HG03342 (cell line): ENCODE data around the gene ADAT2.
A peak's percentile ranks its signal among the peaks of the same experiment; 100 is the strongest.

Source experiments
- ATAC-seq: cut with Tn5 transposase; IDR thresholded peaks from one replicate; pipeline ENCODE4 v1.9.1; 2021; ENCODE audit warnings: mild to moderate bottlenecking, moderate library complexity; ENCODE audit not compliant: unreplicated experiment

The ADAT2 gene

DNA sequence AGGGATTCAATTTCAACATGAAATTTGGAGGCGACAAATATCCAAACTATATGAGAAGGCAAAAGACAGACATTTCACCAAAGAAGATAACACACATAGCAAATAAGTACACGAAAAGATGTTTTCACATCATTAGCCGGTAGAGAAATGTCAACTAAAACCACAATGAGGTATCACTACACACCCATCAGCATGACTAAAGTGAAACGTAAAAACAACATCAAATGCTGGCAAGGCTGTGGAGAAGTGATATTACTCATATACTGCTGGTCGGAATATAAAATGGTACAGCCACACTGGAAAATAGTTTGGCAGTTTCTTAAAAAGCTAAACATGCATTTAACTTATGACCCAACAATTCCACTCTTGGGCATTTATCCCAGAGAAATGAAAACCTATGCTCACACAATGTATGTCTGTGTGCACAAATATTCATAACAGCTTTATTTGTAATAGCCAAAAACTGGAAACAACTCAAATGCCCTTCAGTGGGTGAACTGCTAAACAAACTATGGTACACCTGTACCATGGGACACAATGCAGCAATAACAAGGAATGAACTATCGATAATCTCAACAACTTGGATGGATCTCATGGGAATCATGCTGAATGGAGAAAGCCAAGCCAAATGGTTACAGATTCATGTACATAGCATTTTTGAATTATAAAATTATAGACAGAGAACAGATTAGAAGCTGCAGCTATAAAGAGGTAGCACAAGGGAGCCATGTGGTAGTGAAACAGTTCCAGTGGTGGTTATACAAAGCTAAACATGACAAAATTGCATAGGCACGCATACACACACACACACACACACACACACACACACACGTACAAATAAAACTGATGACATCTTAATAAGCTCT, 8.6 kb downstream of the ADAT2 start:
- no peak for ATAC-seq

DNA sequence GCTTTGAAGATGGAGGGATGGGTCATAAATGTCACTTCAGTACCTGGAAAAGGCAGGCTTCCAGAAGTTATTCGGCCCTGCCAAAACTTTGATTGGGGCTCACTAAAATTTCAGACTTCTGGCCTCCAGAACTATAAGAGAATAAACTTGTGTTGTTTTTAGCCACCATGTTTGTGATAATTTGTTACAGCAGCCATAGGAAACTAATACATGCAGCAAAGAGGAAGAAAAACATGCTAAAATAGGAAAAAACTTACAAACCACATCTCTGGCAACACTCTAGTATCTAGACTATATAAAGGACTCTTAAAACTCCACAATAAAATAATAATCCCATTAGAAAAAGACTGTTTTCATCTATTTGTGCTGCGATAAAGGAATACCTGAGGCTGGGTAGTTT, 9.5 kb downstream of the ADAT2 start:
- ATAC-seq: no peak

- no peak for ATAC-seq
Observed at GRCh38 chr6:143432588-143432987, 17.9 kb downstream of the ADAT2 start.

DNA sequence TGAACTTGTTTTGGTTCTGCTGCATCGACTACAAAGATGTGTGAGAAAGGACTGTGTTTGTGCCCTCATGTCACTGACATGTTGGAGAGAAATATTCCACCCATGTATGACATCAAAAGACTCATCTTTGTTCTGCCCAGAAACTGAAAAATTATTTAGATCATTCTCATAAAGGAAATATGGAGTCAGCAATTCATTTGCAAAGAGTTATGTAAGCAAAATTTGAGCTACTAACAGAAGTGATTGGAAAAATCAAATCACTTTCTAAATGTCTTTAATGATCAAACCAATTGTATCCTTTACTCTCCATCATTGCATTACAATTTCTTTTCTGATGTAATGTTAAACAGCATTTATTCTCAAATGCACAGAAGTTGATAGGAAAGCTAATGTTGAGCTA, 19.3 kb downstream of the ADAT2 start:
- no peak for ATAC-seq

- no peak for ATAC-seq
Observed at GRCh38 chr6:143429970-143430369, 20.5 kb downstream of the ADAT2 start.

GRCh38 chr6:143427109-143427817, 23.2 kb downstream of the ADAT2 start:
- peak; percentile 100 for ATAC-seq

GRCh38 chr6:143426026-143426425, 24.5 kb downstream of the ADAT2 start:
- ATAC-seq: no peak

DNA sequence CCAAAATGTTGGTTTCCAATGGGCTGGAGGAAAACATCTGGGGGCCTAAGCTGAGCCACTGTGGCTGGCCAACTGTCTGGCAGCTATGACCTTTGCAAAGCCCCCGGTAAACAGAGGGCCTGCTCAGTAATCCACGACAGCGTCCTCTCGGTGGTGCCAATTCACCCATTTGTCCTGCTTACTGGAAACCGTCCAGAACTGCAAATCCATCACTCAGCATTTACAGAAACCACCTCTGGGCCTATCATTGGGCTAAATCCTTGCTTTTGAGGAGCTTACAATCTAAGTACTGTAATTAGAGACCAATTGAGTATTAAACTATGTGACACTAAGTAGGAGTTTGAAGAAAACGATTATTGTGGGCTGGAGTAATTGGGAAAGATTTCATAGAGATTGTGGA, 31.0 kb downstream of the ADAT2 start:
- ATAC-seq: no peak

- ATAC-seq: no peak
Observed at GRCh38 chr6:143414769-143415168, 35.7 kb downstream of the ADAT2 start.

DNA sequence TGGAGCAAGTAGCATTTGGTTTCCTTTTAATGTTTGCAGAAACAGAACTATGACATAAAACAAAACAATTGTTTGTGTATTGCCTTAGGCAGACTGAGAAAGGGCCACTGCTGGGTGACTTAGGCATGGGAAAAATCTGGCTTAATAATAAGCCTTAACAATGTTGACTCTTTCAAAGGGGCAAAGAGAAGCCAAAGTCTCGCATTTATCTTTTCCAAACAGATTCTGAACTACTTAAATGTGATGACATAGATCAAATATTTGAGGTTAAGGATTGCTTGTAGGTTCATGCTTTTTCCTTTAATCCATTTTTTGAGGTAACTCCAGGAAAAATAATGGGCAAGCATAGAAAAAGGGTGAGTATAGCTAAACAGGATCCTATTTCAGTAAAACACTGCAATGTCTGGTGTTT, 39.6 kb downstream of the ADAT2 start:
- no peak for ATAC-seq

- ATAC-seq: no peak
Observed at GRCh38 chr6:143408787-143409162, 41.7 kb downstream of the ADAT2 start.

DNA sequence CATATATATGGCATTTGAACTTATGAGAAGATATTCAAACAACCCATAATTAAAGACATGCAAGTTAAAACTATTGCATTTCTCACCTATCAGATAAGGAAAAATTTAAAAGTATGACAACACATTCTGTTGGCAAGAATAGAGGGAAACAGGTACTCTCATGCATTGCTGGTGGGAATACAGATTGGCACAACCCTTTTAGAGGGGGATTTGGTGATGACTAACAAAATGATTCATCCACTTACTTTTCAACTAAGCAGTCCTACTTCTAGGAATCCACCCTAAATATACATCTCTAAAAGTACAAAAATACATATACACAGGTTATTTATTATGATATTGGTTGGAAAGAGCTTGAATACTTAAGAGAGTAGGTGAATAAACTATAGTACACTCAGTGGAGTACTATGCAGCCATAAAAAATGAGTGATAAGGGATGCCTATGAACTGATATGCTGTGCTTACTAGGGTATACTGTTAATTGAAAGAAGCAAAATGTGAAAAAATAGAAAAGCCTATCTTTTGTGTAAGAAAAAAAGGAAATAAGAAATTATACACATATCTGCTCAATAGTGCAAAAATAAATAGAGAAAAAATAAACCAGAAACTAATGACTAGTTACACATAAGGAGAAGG, 42.2 kb downstream of the ADAT2 start:
- no peak for ATAC-seq

GRCh38 chr6:143406673-143407072, 43.8 kb downstream of the ADAT2 start:
- ATAC-seq: no peak

DNA sequence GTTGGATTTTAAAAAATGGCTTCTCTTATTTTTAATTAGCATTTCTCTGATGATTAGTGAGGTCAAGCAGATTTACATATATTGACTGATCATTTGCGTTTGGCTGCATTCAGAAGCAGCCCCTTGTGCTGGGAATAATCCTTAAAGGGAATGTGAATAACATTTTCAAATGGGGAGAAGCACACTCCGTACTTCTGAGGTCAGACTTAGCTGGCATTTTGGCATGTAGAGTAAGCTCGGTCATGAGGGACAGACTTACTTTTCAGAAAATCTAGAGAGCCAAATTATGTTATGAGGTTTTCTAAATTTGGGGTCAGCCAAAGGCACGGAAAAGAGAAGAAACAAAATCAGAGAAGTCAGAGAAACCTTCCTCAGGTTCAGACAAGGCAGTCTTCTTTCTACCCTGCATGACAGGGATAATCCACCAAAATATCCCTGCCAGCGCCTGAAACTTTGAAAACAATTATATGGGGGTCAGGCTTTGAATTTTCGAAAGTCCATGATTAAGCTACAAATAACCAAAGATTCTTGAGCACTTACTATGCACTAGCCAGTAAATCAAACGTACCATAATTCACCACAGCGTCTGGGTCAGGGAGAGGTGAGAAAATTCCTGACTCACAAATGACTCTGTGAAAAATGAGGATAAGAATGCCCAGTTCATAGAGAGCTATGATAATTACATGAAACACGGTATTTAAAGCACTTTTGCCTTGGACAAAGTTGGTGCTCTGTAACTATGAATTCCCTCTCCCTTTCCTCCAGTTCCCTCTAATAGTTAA, 44.9 kb downstream of the ADAT2 start:
- no peak for ATAC-seq

- ATAC-seq: no peak
Observed at GRCh38 chr6:143402721-143403336, 47.7 kb downstream of the ADAT2 start.

DNA sequence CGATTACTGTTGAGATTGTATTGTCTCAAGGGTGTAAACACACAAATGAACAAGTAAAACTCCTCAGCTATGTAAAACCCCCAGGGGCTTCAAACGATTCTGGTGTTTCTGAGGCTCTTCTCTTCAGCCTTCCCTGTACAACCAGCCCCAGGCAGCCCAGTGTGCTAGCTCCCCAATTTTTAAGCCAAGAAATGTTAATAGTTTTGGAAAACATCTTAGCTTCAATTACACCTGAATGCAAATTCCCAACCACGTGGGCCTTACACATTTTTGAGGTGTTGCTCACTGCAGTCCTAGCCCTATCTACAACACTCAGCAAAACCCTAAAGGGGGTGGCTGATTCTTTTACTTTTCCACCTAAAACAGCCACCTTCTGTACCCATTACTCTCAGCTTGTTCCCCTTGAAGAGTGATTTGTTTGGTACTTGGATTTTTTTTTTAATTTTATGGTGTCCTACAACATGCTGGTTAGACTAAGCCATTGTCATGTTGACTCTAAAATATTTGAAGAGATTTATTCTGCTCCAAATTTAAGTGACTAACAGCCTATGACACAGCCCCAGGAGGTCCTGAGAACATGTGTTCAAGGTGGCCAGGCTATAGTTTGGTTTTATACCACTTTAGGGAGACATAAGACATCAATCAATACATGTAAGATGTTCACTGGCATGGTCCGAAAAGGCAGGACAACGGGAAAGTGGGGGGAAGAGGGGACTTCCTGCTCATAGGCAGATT, 48.7 kb downstream of the ADAT2 start:
- no peak for ATAC-seq

DNA sequence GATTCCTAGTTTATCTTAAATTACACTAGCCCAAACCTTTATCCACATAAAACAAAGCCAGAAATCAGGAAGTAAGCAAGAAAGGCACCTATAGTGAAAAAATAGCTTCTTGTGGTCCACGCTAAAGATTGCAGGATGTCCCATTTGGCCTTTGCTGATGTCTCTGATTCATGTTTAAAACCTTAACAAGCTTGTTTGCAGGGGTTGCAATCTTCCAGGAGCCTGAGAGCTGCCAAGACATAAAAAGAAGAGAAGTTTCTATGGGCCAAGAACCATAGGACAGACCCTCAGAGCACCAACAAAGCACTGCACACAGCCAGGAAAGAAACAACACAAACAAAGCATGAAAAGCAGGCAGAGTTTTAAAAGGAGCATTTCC, 49.4 kb downstream of the ADAT2 start:
- ATAC-seq: no peak

- no peak for ATAC-seq
Observed at GRCh38 chr6:143400258-143401067, 50.0 kb downstream of the ADAT2 start.

GRCh38 chr6:143399775-143400174, 50.7 kb downstream of the ADAT2 start:
- ATAC-seq: no peak
